H1 (cell line): Measurements from ENCODE around the gene ZNF687. TPM values are rescaled to one million over a fixed set of nuclear protein-coding genes. Genes with fewer than 3 reads are reported as not detected.

Experiments
- CTCF ChIA-PET: fragments of 300-600 bp; sonication (Branson Sonifier 250); formaldehyde crosslinking; loops from one replicate; lab custom pipeline; 2021; ENCODE audit not compliant: partially characterized antibody; lab: Charles Lee
- POLR2A ChIA-PET: fragments of 300-600 bp; sonication (Branson Sonifier 250); formaldehyde crosslinking; loops from one replicate; lab custom pipeline; 2021; ENCODE audit warnings: inconsistent platforms; ENCODE audit not compliant: partially characterized antibody; lab: Charles Lee
- DNase-seq, 2 experiments: peaks; one replicate each; pipeline versions ENCODE4 v3.0.0 to v3.0.0-alpha.2; 2010 to 2022; ENCODE audit warnings: low spot score in 2 of 2, low read depth in 1 of 2, mixed read lengths in 1 of 2
- FAIRE-seq: peaks from 2 replicates; lab custom pipeline; 2011; peaks lifted over from hg19 to GRCh38; lab: Jason Lieb, UNC
- H2AFZ ChIP-seq: 2 replicates; pipeline ENCODE4 v1.8.1; 2012; ENCODE audit warnings: low read length, inconsistent platforms
- H2AK5ac ChIP-seq: 2 replicates; pipeline ENCODE4 v1.6.1; 2013; ENCODE audit warnings: low read depth, low read length
- H2BK120ac ChIP-seq: replicated peaks from 2 replicates; pipeline ENCODE3; 2013; ENCODE audit warnings: low read depth, low read length, inconsistent platforms
- H2BK12ac ChIP-seq: 2 replicates; pipeline ENCODE4 v1.6.1; 2013; ENCODE audit warnings: low read depth, low read length
- H2BK15ac ChIP-seq: 2 replicates; pipeline ENCODE4 v1.6.1; 2013; ENCODE audit warnings: low read length
- H2BK20ac ChIP-seq: 2 replicates; pipeline ENCODE4 v1.6.1; 2013; ENCODE audit warnings: low read length
- H2BK5ac ChIP-seq: 2 replicates; pipeline ENCODE4 v1.6.1; 2013; ENCODE audit warnings: low read depth, low read length
- H3K14ac ChIP-seq: 2 replicates; pipeline ENCODE4 v1.6.1; 2013; ENCODE audit warnings: inconsistent platforms; ENCODE audit not compliant: insufficient read length
- H3K18ac ChIP-seq: 2 replicates; pipeline ENCODE4 v1.6.1; 2013; ENCODE audit warnings: low read length; ENCODE audit errors: extremely low read depth
- H3K23ac ChIP-seq: 2 replicates; pipeline ENCODE4 v1.6.1; 2013; ENCODE audit warnings: inconsistent platforms; ENCODE audit not compliant: insufficient read length
- H3K23me2 ChIP-seq: 2 replicates; pipeline ENCODE4 v1.6.1; 2013; ENCODE audit warnings: low read depth, low read length
- H3K27ac ChIP-seq: 2 replicates; pipeline ENCODE4 v1.6.1; 2011; ENCODE audit warnings: low read depth, low read length, inconsistent platforms
- H3K27me3 ChIP-seq, 4 experiments: replicated peaks in 1 of 4; 1 replicate in 1 of 4; 2 replicates in 3 of 4; pipeline versions ENCODE4 v1.6.1 to v1.8.1; 2011 to 2013; ENCODE audit warnings: low read length in 3 of 4, mild to moderate bottlenecking in 3 of 4, inconsistent platforms in 2 of 4, mixed read lengths in 2 of 4, moderate library complexity in 1 of 4; ENCODE audit not compliant: control insufficient read depth in 3 of 4, insufficient read depth in 3 of 4; ENCODE audit errors: extremely low read depth in 1 of 4
- H3K36me3 ChIP-seq, 4 experiments: 2 replicates each; pipeline versions ENCODE4 v1.6.1 to v1.8.1; 2011 to 2013; ENCODE audit warnings: mild to moderate bottlenecking in 4 of 4, low read length in 3 of 4, moderate library complexity in 2 of 4, control low read depth in 1 of 4, inconsistent platforms in 1 of 4; ENCODE audit not compliant: insufficient read depth in 4 of 4, control insufficient read depth in 2 of 4
- H3K4ac ChIP-seq: replicated peaks from 2 replicates; pipeline ENCODE3; 2013; ENCODE audit warnings: low read length, low read depth, mixed read lengths, inconsistent platforms; ENCODE audit not compliant: insufficient read length
- H3K4me1 ChIP-seq, 4 experiments: replicated peaks in 1 of 4; 1 replicate in 1 of 4; 2 replicates in 3 of 4; pipeline versions ENCODE4 v1.6.1 to v1.8.1; 2011 to 2013; ENCODE audit warnings: low read length in 3 of 4, inconsistent platforms in 2 of 4, mixed read lengths in 1 of 4; ENCODE audit not compliant: insufficient read depth in 4 of 4, control insufficient read depth in 3 of 4
- H3K4me2 ChIP-seq, 2 experiments: 2 replicates each; pipeline versions ENCODE4 v1.6.1 to v1.8.1; 2011 to 2013; ENCODE audit warnings: low read depth in 2 of 2, low read length in 2 of 2, control low read depth in 1 of 2, inconsistent platforms in 1 of 2, mild to moderate bottlenecking in 1 of 2; ENCODE audit not compliant: insufficient read depth in 1 of 2
- H3K4me3 ChIP-seq, 4 experiments: fragments of 200-600, 300-600 bp in 1 of 4; sonication (generic), shearing (Covaris generic), sonication (Bioruptor Twin) in 1 of 4; 2 replicates each; pipeline versions ENCODE4 v1.5.1 to v1.8.1; 2011 to 2016; ENCODE audit warnings: low read length in 4 of 4, low read depth in 3 of 4, control low read depth in 2 of 4, inconsistent platforms in 2 of 4, mild to moderate bottlenecking in 2 of 4, mixed read lengths in 1 of 4, moderate library complexity in 1 of 4; ENCODE audit not compliant: insufficient read depth in 2 of 4; ENCODE audit errors: extremely low read depth in 1 of 4
- H3K56ac ChIP-seq: replicated peaks from 2 replicates; pipeline ENCODE3; 2013; ENCODE audit warnings: low read depth, mild to moderate bottlenecking, mixed read lengths, low read length, inconsistent platforms; ENCODE audit not compliant: insufficient read length
- H3K79me1 ChIP-seq: 2 replicates; pipeline ENCODE4 v1.6.1; 2013; ENCODE audit warnings: low read depth, low read length, control low read depth
- H3K79me2 ChIP-seq, 2 experiments: 2 replicates each; pipeline versions ENCODE4 v1.6.1 to v1.8.1; 2012 to 2013; ENCODE audit warnings: low read length in 2 of 2, mild to moderate bottlenecking in 2 of 2, inconsistent platforms in 1 of 2; ENCODE audit not compliant: insufficient read depth in 2 of 2, control insufficient read depth in 1 of 2
- H3K9ac ChIP-seq, 4 experiments: replicated peaks in 1 of 4; 1 replicate in 1 of 4; 2 replicates in 3 of 4; pipeline versions ENCODE4 v1.6.1 to v1.8.1; 2011 to 2013; ENCODE audit warnings: low read depth in 3 of 4, low read length in 3 of 4, control low read depth in 2 of 4, mild to moderate bottlenecking in 2 of 4, moderate library complexity in 2 of 4, inconsistent platforms in 1 of 4; ENCODE audit errors: extremely low read depth in 1 of 4
- H3K9me3 ChIP-seq, 2 experiments: 2 replicates each; pipeline versions ENCODE4 v1.6.1 to v1.8.1; 2012 to 2013; ENCODE audit warnings: mild to moderate bottlenecking in 2 of 2, moderate library complexity in 2 of 2, control low read depth in 1 of 2, inconsistent platforms in 1 of 2, low read depth in 1 of 2, low read length in 1 of 2, mixed read lengths in 1 of 2; ENCODE audit not compliant: insufficient read depth in 2 of 2
- H4K20me1 ChIP-seq, 2 experiments: replicated peaks in 1 of 2; 2 replicates each; pipeline versions ENCODE3 to v1.8.1; 2011 to 2013; ENCODE audit warnings: inconsistent platforms in 2 of 2, low read length in 2 of 2, mild to moderate bottlenecking in 1 of 2; ENCODE audit not compliant: insufficient read depth in 2 of 2, control insufficient read depth in 1 of 2
- H4K5ac ChIP-seq: 2 replicates; pipeline ENCODE4 v1.6.1; 2013; ENCODE audit warnings: low read length, low read depth, mixed read lengths, inconsistent platforms; ENCODE audit not compliant: insufficient read length
- H4K8ac ChIP-seq: 2 replicates; pipeline ENCODE4 v1.8.0; 2013; ENCODE audit warnings: mild to moderate bottlenecking, moderate library complexity, low read length, inconsistent platforms; ENCODE audit not compliant: insufficient read depth; ENCODE audit errors: extremely low read depth
- H4K91ac ChIP-seq: replicated peaks from 2 replicates; pipeline ENCODE3; 2013; ENCODE audit warnings: low read length, mixed read lengths, inconsistent platforms; ENCODE audit not compliant: insufficient read length
- ATF2 ChIP-seq: IDR thresholded peaks from 2 replicates; pipeline ENCODE4 v1.6.1; 2012; ENCODE audit warnings: low read length, inconsistent platforms
- JUND ChIP-seq: IDR thresholded peaks from 2 replicates; pipeline ENCODE4 v1.6.1; 2011; ENCODE audit warnings: mild to moderate bottlenecking, improper control_type of control experiment, low read length
- NANOG ChIP-seq: IDR thresholded peaks from 2 replicates; pipeline ENCODE4 v1.6.1; 2011; ENCODE audit warnings: low read length, low read depth, mild to moderate bottlenecking, inconsistent platforms; ENCODE audit not compliant: insufficient read depth, poor library complexity, severe bottlenecking
- RFX5 ChIP-seq: IDR thresholded peaks from 2 replicates; pipeline ENCODE4 v1.6.1; 2011; ENCODE audit warnings: low read depth, low read length, improper control_type of control experiment, borderline replicate concordance
- TBP ChIP-seq: IDR thresholded peaks from 2 replicates; pipeline ENCODE4 v1.6.1; 2011; ENCODE audit warnings: low read depth, low read length, improper control_type of control experiment
- WGBS, 2 experiments: shearing (Covaris generic) in 1 of 2; methylation state at CpG; one replicate each; pipeline versions ENCODE4 v1.1.6 to v1.1.7; 2013 to 2015; ENCODE audit warnings: low lambda C conversion rate in 2 of 2, mixed read lengths in 2 of 2, inconsistent platforms in 1 of 2, low coverage in 1 of 2, missing lambda C conversion rate in 1 of 2; ENCODE audit not compliant: insufficient replicate concordance in 2 of 2, insufficient coverage in 1 of 2, insufficient read length in 1 of 2; ENCODE audit errors: extremely low coverage in 1 of 2, missing lambda C conversion rate in 1 of 2; 5-methylcytosine and 5-hydroxymethylcytosine counted together
- polyA plus RNA-seq, 7 experiments: library from polyadenylated mRNA; depleted of rRNA in 3 of 7; stranded (reverse) in 5 of 7; unstranded in 2 of 7; fragments of >200 nt in 5 of 7; fragments of 200-250 nt in 2 of 7; gene quantifications; 1 replicate in 5 of 7; 2 replicates in 1 of 7; 4 replicates in 1 of 7; pipeline versions ENCODE4 v1.2.1 to v1.2.3, GENCODE V29; 2011 to 2013; ENCODE audit warnings: missing spikeins in 2 of 7, mixed read lengths in 2 of 7
- total RNA-seq: library from RNA; stranded (reverse); fragmentation: NEBNext Ultra II Directional; extraction: Animal tissue kit (Norgen Biotek cat#: 25700); gene quantifications from 2 replicates; pipeline ENCODE4 v1.2.1, GENCODE V29; 2021
- TF ChIP-seq, protein P1 (sequence below): IDR thresholded peaks from 2 replicates; pipeline ENCODE4 v1.6.1; 2012; ENCODE audit warnings: inconsistent platforms

ZNF687 gene
- total and polyA plus RNA-seq, 2 of the 8 experiments (the other 6 are each of a cell fraction or from before 2014, with no cell fraction given), result 45.9 to 69.9 TPM

DNA sequence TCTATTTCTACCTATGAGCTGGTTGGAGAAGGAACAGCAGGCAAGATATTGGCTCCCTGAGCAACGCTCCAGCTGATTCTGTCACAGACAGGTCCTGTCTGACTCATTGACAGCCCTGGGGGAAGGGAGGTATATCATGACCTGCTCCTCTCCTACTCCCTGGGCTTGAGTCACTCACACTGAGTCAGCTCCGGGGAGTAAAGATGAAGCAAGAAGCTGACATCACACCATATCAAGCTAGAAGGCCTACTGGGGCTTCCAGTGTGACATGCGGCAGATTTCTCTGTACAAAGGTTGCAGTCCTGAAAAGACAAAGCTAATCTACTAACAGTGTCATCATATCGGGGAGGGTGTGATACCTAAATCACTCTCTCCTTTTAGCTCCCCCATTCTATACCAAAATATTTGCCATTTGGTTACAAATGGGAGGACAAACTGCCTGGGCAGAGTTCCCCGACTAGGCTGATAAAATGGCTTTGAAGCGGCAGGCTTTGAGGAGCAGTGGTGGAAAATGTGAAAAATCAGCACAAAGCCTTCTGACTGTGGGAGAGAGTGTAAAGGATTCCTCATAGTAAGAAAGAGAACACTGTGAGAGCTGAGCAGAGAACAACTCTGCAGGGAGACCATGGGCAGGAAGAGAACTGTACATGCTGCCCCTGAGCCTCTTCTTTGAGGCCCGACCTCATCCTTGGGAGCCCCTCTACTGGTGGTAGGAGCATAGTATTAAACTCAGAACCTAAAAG is 29.7 kb downstream of the ZNF687 start:
- Histone ChIP-seq H4K91ac (no peak overlapping the region), H2BK120ac (no peak overlapping the region), H4K20me1 (peaks cover 0 to 3% of the 10 kb centered on the region in 2 experiments), H3K36me3 (peaks cover 3 to 30% (median 19%) of the 10 kb centered on the region in 4 experiments; a peak in 6 of 8 replicates), H3K27ac (no peak overlapping the region), H2BK20ac (no peak overlapping the region), H3K79me2 (no peaks in the 10 kb centered on the region), H4K8ac (no peak overlapping the region), H3K4me2 (no peak overlapping the region)
- WGBS, 2 experiments, result 92% methylated on average over 7 of the region's 7 CpGs; no CpG with 5 or more reads in 1 of the 2 experiments
- CTCF ChIA-PET, result interaction anchor here (0.6 to 11.6 kb wide), 12 partner anchors 9 to 342 kb away, joined by 3 to 129 read pairs (median 4); no protein-coding TSS in a partner anchor
- POLR2A ChIA-PET, result interaction anchor here (0.6 to 3.9 kb wide), 14 partner anchors 9 to 671 kb away, joined by 3 to 20 read pairs (median 4); partner anchors contain the start of genes PI4KB, RFX5, VPS72 and ZNF687
- FAIRE-seq, result no peak
- TF ChIP-seq TBP (no peak), JUND (no peak), NANOG (no peak), RFX5 (no peak), ATF2 (no peak)
- TF ChIP-seq, protein P1, sequence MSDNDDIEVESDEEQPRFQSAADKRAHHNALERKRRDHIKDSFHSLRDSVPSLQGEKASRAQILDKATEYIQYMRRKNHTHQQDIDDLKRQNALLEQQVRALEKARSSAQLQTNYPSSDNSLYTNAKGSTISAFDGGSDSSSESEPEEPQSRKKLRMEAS, result no peak
- TF ChIP-seq, all 59 proteins: peak for 0
- no peak overlapping the region for H4K5ac ChIP-seq
- no peak overlapping the region for H3K9ac ChIP-seq
- no peak overlapping the region for H2BK5ac ChIP-seq
- H3K4me3 ChIP-seq, result no peak overlapping the region
- no peak overlapping the region for H3K18ac ChIP-seq
- no peaks in the 10 kb centered on the region for H3K9me3 ChIP-seq
- DNase-seq, result no peak
- no peak overlapping the region for H2AK5ac ChIP-seq
- H2BK12ac ChIP-seq, result no peak overlapping the region
- H2AFZ ChIP-seq, result no peak overlapping the region
- H3K4me1 ChIP-seq, result 0 out of 7 replicates have a peak, but pooled peaks cover 0 to 3% (median 0%) of the 10 kb centered on the region in 4 experiments
- H3K23ac ChIP-seq, result no peak overlapping the region
- no peak overlapping the region for H3K4ac ChIP-seq
- no peaks in the 10 kb centered on the region for H3K79me1 ChIP-seq
- no peak overlapping the region for H2BK15ac ChIP-seq
- H3K27me3 ChIP-seq, result no peaks in the 10 kb centered on the region
- H3K14ac ChIP-seq, result no peak overlapping the region
- no peaks in the 10 kb centered on the region for H3K23me2 ChIP-seq
- no peak overlapping the region for H3K56ac ChIP-seq
